Ammon's horn (tissue), 1 donor: ENCODE data around the gene TRIM43B.
"Not testable (repeated sequence)": the region's sequence is repeated elsewhere in the genome, so short reads cannot be mapped to it uniquely, and the experiment has no call there.

Experiments
- DNase-seq: peaks from one replicate; pipeline ENCODE4 v3.0.0-alpha.2; 2016; ENCODE audit warnings: low spot score

The TRIM43B gene

GRCh38 chr2:95484654-95485053, at the start of gene TRIM43B:
Gene TRIM43B, minus strand, starts transcription at chr2:95484754. Its CDS starts 2,040 bp downstream, at chr2:95482714.
- DNase-seq = not testable (repeated sequence)

- DNase-seq = no peak
Measured at GRCh38 chr2:95531254-95531771, 46.8 kb upstream of the TRIM43B start.

- no peak for DNase-seq
Measured at GRCh38 chr2:95530734-95531133, 46.2 kb upstream of the TRIM43B start.

GRCh38 chr2:95526360-95527341, 42.1 kb upstream of the TRIM43B start:
- DNase-seq = peak; percentile 78

- DNase-seq = peak; percentile 61
Measured at GRCh38 chr2:95525294-95526035, 40.9 kb upstream of the TRIM43B start.

GRCh38 chr2:95524195-95524594, 39.6 kb upstream of the TRIM43B start:
- no peak for DNase-seq

GRCh38 chr2:95514718-95515117, 30.2 kb upstream of the TRIM43B start:
- no peak for DNase-seq

- not testable (repeated sequence) for DNase-seq
Measured at GRCh38 chr2:95514226-95514625, 29.7 kb upstream of the TRIM43B start.

- no peak for DNase-seq
Measured at GRCh38 chr2:95509408-95509807, 24.9 kb upstream of the TRIM43B start.

GRCh38 chr2:95505222-95505621, 20.7 kb upstream of the TRIM43B start:
- DNase-seq = no peak

GRCh38 chr2:95500854-95501253, 16.3 kb upstream of the TRIM43B start:
- DNase-seq = no peak

GRCh38 chr2:95492076-95492475, 7.5 kb upstream of the TRIM43B start:
- DNase-seq = not testable (repeated sequence)

- not testable (repeated sequence) for DNase-seq
Measured at GRCh38 chr2:95475025-95475424, 9.5 kb downstream of the TRIM43B start.

GRCh38 chr2:95467984-95468383, 16.6 kb downstream of the TRIM43B start:
- not testable (repeated sequence) for DNase-seq

GRCh38 chr2:95466572-95466971, 18.0 kb downstream of the TRIM43B start:
- not testable (repeated sequence) for DNase-seq

- not testable (repeated sequence) for DNase-seq
Measured at GRCh38 chr2:95463292-95463691, 21.3 kb downstream of the TRIM43B start.

GRCh38 chr2:95445317-95445716, 39.2 kb downstream of the TRIM43B start:
- not testable (repeated sequence) for DNase-seq

- not testable (repeated sequence) for DNase-seq
Measured at GRCh38 chr2:95442474-95443099, 42.0 kb downstream of the TRIM43B start.

- not testable (repeated sequence) for DNase-seq
Measured at GRCh38 chr2:95435872-95436209, 48.7 kb downstream of the TRIM43B start.

- DNase-seq = not testable (repeated sequence)
Measured at GRCh38 chr2:95435162-95435871, 49.2 kb downstream of the TRIM43B start.

GRCh38 chr2:95434507-95435076, 50.0 kb downstream of the TRIM43B start:
- not testable (repeated sequence) for DNase-seq
